Liver (tissue), 9 donors: ENCODE data around the gene DNAH8. TPM values are rescaled to one million over a fixed set of nuclear protein-coding genes. Genes with fewer than 3 reads are reported as not detected.

Experiments
- DNase-seq: peaks from one replicate; pipeline ENCODE4 v3.0.0-alpha.2; 2017; ENCODE audit warnings: low spot score
- H3K27ac ChIP-seq, 2 donors: one replicate each; pipeline ENCODE4 v1.7.0; 2013; ENCODE audit warnings: inconsistent platforms in 2 of 2, low read length in 2 of 2, control low read depth in 1 of 2, low read depth in 1 of 2, mild to moderate bottlenecking in 1 of 2
- H3K27me3 ChIP-seq, 4 donors: one replicate each; pipeline versions ENCODE4 v1.6.1 to v1.7.0; 2013; ENCODE audit warnings: low read length in 3 of 4, inconsistent platforms in 1 of 4, mild to moderate bottlenecking in 1 of 4, moderate library complexity in 1 of 4; ENCODE audit not compliant: control insufficient read depth in 4 of 4, insufficient read depth in 4 of 4
- H3K36me3 ChIP-seq, 4 donors: one replicate each; pipeline versions ENCODE4 v1.6.1 to v1.7.0; 2013; ENCODE audit warnings: low read length in 3 of 4, mild to moderate bottlenecking in 3 of 4, low read depth in 1 of 4, moderate library complexity in 1 of 4; ENCODE audit not compliant: control insufficient read depth in 4 of 4, insufficient read depth in 3 of 4
- H3K4me1 ChIP-seq, 4 donors: one replicate each; pipeline versions ENCODE4 v1.6.1 to v1.7.0; 2013; ENCODE audit warnings: low read length in 3 of 4, mild to moderate bottlenecking in 3 of 4, moderate library complexity in 1 of 4; ENCODE audit not compliant: control insufficient read depth in 4 of 4, insufficient read depth in 4 of 4
- H3K4me3 ChIP-seq, 3 donors: one replicate each; pipeline versions ENCODE4 v1.6.1 to v1.7.0; 2013; ENCODE audit warnings: low read length in 3 of 3, control low read depth in 1 of 3, low read depth in 1 of 3, mild to moderate bottlenecking in 1 of 3
- H3K9ac ChIP-seq, 2 donors: one replicate each; pipeline ENCODE4 v1.7.0; 2013; ENCODE audit warnings: low read length in 2 of 2, mild to moderate bottlenecking in 2 of 2, moderate library complexity in 2 of 2, control low read depth in 1 of 2, low read depth in 1 of 2
- H3K9me3 ChIP-seq, 4 donors: one replicate each; pipeline versions ENCODE4 v1.6.1 to v1.7.0; 2013; ENCODE audit warnings: low read length in 3 of 4; ENCODE audit not compliant: control insufficient read depth in 4 of 4
- ATF3 ChIP-seq: IDR thresholded peaks from 2 replicates; pipeline ENCODE4 v1.6.1; 2016; ENCODE audit warnings: antibody characterized with exemption
- FOXA1 ChIP-seq: IDR thresholded peaks from 2 replicates; pipeline ENCODE4 v1.6.1; 2016; ENCODE audit warnings: antibody characterized with exemption
- FOXA2 ChIP-seq: IDR thresholded peaks from 2 replicates; pipeline ENCODE4 v1.6.1; 2016; ENCODE audit warnings: antibody characterized with exemption
- GABPA ChIP-seq, 2 donors: IDR thresholded peaks in 1 of 2; conservative IDR thresholded peaks in 1 of 2; 2 replicates each; pipeline ENCODE4 v1.6.1; 2016; ENCODE audit warnings: antibody characterized with exemption in 2 of 2, mild to moderate bottlenecking in 1 of 2, moderate library complexity in 1 of 2
- HNF4A ChIP-seq, 2 donors: conservative IDR thresholded peaks; 2 replicates each; pipeline ENCODE4 v1.6.1; 2016; ENCODE audit warnings: antibody characterized with exemption in 2 of 2, mild to moderate bottlenecking in 2 of 2
- HNF4G ChIP-seq: IDR thresholded peaks from 2 replicates; pipeline ENCODE4 v1.6.1; 2016; ENCODE audit warnings: antibody characterized with exemption
- JUND ChIP-seq, 2 donors: IDR thresholded peaks; 2 replicates each; pipeline ENCODE4 v1.6.1; 2016; ENCODE audit warnings: antibody characterized with exemption in 2 of 2
- RAD21 ChIP-seq, 2 donors: IDR thresholded peaks; 2 replicates each; pipeline ENCODE4 v1.6.1; 2016; ENCODE audit warnings: antibody characterized with exemption in 2 of 2, mild to moderate bottlenecking in 2 of 2
- RXRA ChIP-seq, 2 donors: IDR thresholded peaks; 2 replicates each; pipeline ENCODE4 v1.6.1; 2017 to 2018; ENCODE audit warnings: antibody characterized with exemption in 2 of 2, mild to moderate bottlenecking in 1 of 2
- ZBTB33 ChIP-seq: IDR thresholded peaks from 2 replicates; pipeline ENCODE4 v1.6.1; 2016; ENCODE audit warnings: antibody characterized with exemption
- WGBS: extraction: QIAGEN DNeasy Blood & Tissue Kit; methylation state at CpG from one replicate; pipeline ENCODE4 v1.1.7; 2013; 5-methylcytosine and 5-hydroxymethylcytosine counted together
- polyA plus RNA-seq, 2 donors: library from polyadenylated mRNA; stranded (reverse) in 1 of 2; unstranded in 1 of 2; fragments of 200-250 nt in 1 of 2; fragments of >200 nt in 1 of 2; fragmentation: Nextera tagmentation in 1 of 2; extraction: Ambion mirVana in 1 of 2; gene quantifications; one replicate each; pipeline versions ENCODE4 v1.2.1 to v1.2.3, GENCODE V29; 2013 to 2015
- total RNA-seq, 2 donors: library from RNA; depleted of rRNA; stranded (reverse); fragments of >200 nt; gene quantifications; one replicate each; pipeline ENCODE4 v1.2.3, GENCODE V29; 2014
- donor health status: healthy.
- donor health status: healthy.
- donor health status: healthy.
- donor health status: healthy.
- donor health status: healthy.

The DNAH8 gene
- total and polyA plus RNA-seq, 4 donors = under 0.01 to 0.05 TPM; not detected in 2

GRCh38 chr6:38722727-38723334 lies 7.7 kb downstream of the DNAH8 start:
- H3K27me3 ChIP-seq = no peaks in the 10 kb centered on the region
- 92% methylated on average over 26 of the region's 26 CpGs for WGBS
- H3K9me3 ChIP-seq = no peaks in the 10 kb centered on the region
- H3K4me3 ChIP-seq = no peak overlapping the region
- TF ChIP-seq FOXA1 (no peak), JUND (IDR thresholded peaks at IDR 0.05) (no peak), HNF4A (conservative IDR thresholded peaks at IDR 0.05) (no peak)
- H3K4me1 ChIP-seq = no peaks in the 10 kb centered on the region
- H3K9ac ChIP-seq = no peak overlapping the region
- H3K27ac ChIP-seq = no peak overlapping the region
- no peaks in the 10 kb centered on the region for H3K36me3 ChIP-seq
- no peak for DNase-seq

GRCh38 chr6:38723783-38724182 lies 8.7 kb downstream of the DNAH8 start:
- no peak for DNase-seq

GRCh38 chr6:38724343-38724742 lies 9.2 kb downstream of the DNAH8 start:
- Histone ChIP-seq H3K9me3 (no peaks in the 10 kb centered on the region), H3K27me3 (no peaks in the 10 kb centered on the region), H3K27ac (no peak overlapping the region), H3K4me3 (no peak overlapping the region), H3K9ac (no peak overlapping the region), H3K4me1 (no peaks in the 10 kb centered on the region), H3K36me3 (no peaks in the 10 kb centered on the region)
- WGBS = 85% methylated on average over 5 of the region's 5 CpGs
- TF ChIP-seq RXRA (IDR thresholded peaks at IDR 0.05) = no peak
- no peak for TF ChIP-seq HNF4G
- DNase-seq = no peak

More at GRCh38 chr6:38723783-38724182, 8.7 kb downstream of the DNAH8 start:
- TF ChIP-seq FOXA1 = no peak
- no peak for TF ChIP-seq GABPA (IDR thresholded peaks at IDR 0.05 in 1 of 2, conservative IDR thresholded peaks at IDR 0.05 in 1 of 2)
- TF ChIP-seq FOXA2 = no peak
- TF ChIP-seq ATF3 = no peak
- no peak overlapping the region for H3K27ac ChIP-seq
- no peak overlapping the region for H3K9ac ChIP-seq
- 98% methylated on average over 5 of the region's 5 CpGs for WGBS
- H3K27me3 ChIP-seq = no peaks in the 10 kb centered on the region
- no peak overlapping the region for H3K4me3 ChIP-seq
- no peaks in the 10 kb centered on the region for H3K9me3 ChIP-seq
- H3K4me1 ChIP-seq = no peaks in the 10 kb centered on the region
- H3K36me3 ChIP-seq = no peaks in the 10 kb centered on the region

- no peak overlapping the region for H3K27ac ChIP-seq
- no peaks in the 10 kb centered on the region for H3K27me3 ChIP-seq
- WGBS = 83% methylated on average over 4 of the region's 4 CpGs
- H3K4me1 ChIP-seq = no peaks in the 10 kb centered on the region
- no peak overlapping the region for H3K4me3 ChIP-seq
- no peak for TF ChIP-seq GABPA (IDR thresholded peaks at IDR 0.05 in 1 of 2, conservative IDR thresholded peaks at IDR 0.05 in 1 of 2)
- TF ChIP-seq ZBTB33 = no peak
- no peak for TF ChIP-seq RAD21 (IDR thresholded peaks at IDR 0.05)
- TF ChIP-seq RXRA (IDR thresholded peaks at IDR 0.05) = no peak
- TF ChIP-seq ATF3 = no peak
- DNase-seq = no peak
- no peaks in the 10 kb centered on the region for H3K36me3 ChIP-seq
- no peak overlapping the region for H3K9ac ChIP-seq
- H3K9me3 ChIP-seq = no peaks in the 10 kb centered on the region
Observed at GRCh38 chr6:38725414-38726183, 10.5 kb downstream of the DNAH8 start.
